ENCODE measurements around the gene ZC3H13. TPM values are rescaled to one million over a fixed set of nuclear protein-coding genes. Genes with fewer than 3 reads are reported as not detected.

Gene ZC3H13
- total RNA-seq, 2 donors from 2014 or later: 58.1 to 62.4 TPM

- H3K9me3 Mint-ChIP-seq: no peaks in the 10 kb centered on the region
- Histone ChIP-seq H3K4me3 (ENCODE audit: low read length) (no peak overlapping the region), H3K9me3 (ENCODE audit: control insufficient read depth, low read length) (no peaks in the 10 kb centered on the region), H3K36me3 (ENCODE audit: control insufficient read depth, insufficient read depth, low read length) (peaks cover 53% of the 10 kb centered on the region), H3K27me3 (ENCODE audit: control insufficient read depth, insufficient read depth, low read length, poor library complexity, severe bottlenecking) (no peaks in the 10 kb centered on the region), H3K27ac (ENCODE audit: low read depth, low read length) (no peak overlapping the region), H3K4me1 (ENCODE audit: control insufficient read depth, insufficient read depth, low read length) (no peaks in the 10 kb centered on the region), H3K9ac (ENCODE audit: extremely low read depth, low read length, poor library complexity, severe bottlenecking) (no peak overlapping the region)
- no peak overlapping the region for H3K27ac Mint-ChIP-seq
- no peaks in the 10 kb centered on the region for H3K27me3 Mint-ChIP-seq (ENCODE audit: insufficient read depth)
- no peak for DNase-seq
- H3K36me3 Mint-ChIP-seq (ENCODE audit: low read depth): peaks cover 39% of the 10 kb centered on the region
- H3K4me3 Mint-ChIP-seq: no peak overlapping the region
- TF ChIP-seq CTCF (conservative IDR thresholded peaks at IDR 0.05): no peak
- 98 to 100% methylated on average over 3 of the region's 4 CpGs for WGBS, 2 experiments (ENCODE audit: insufficient coverage in 1 of 2, insufficient read length in 1 of 2)
- peaks cover 3% of the 10 kb centered on the region for H3K4me1 Mint-ChIP-seq
These were observed 11.1 kb downstream of the ZC3H13 start for GRCh38 chr13:46041419-46041839.

DNA sequence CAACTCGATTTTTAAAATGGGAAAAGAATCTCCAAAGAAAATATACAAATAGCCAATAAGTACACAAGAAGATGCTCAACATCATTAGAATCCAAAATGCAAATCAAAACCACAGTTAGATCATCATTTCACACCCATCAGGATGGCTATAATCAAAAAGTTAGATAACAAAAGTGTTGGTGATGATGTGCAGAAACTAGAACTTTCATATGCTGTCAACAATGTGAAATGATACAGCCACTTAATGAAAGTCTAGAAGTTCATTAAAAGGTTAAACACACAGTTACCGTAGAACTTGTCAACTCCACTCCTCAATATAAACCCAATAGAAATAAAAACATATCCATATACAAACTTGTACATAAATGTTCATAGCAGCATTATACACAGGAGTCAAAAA, 11.8 kb downstream of the ZC3H13 start:
- no peak for DNase-seq
- no peaks in the 10 kb centered on the region for H3K27me3 Mint-ChIP-seq (ENCODE audit: insufficient read depth)
- peaks cover 60% of the 10 kb centered on the region for H3K36me3 ChIP-seq (ENCODE audit: control insufficient read depth, insufficient read depth, low read length)
- no peaks in the 10 kb centered on the region for H3K27me3 ChIP-seq (ENCODE audit: control insufficient read depth, insufficient read depth, low read length, poor library complexity, severe bottlenecking)
- H3K4me1 ChIP-seq (ENCODE audit: control insufficient read depth, insufficient read depth, low read length): no peaks in the 10 kb centered on the region
- 100% methylated on average over 2 of the region's 2 CpGs; no CpG with 5 or more reads in 1 of the 2 experiments for WGBS, 2 experiments (ENCODE audit: insufficient coverage in 1 of 2, insufficient read length in 1 of 2)
- no peak for TF ChIP-seq CTCF (conservative IDR thresholded peaks at IDR 0.05)
- H3K36me3 Mint-ChIP-seq (ENCODE audit: low read depth): peaks cover 45% of the 10 kb centered on the region
- no peaks in the 10 kb centered on the region for H3K9me3 ChIP-seq (ENCODE audit: control insufficient read depth, low read length)
- H3K9ac ChIP-seq (ENCODE audit: extremely low read depth, low read length, poor library complexity, severe bottlenecking): no peak overlapping the region
- H3K9me3 Mint-ChIP-seq: no peaks in the 10 kb centered on the region
- H3K4me1 Mint-ChIP-seq: peaks cover 3% of the 10 kb centered on the region
- no peak overlapping the region for H3K4me3 Mint-ChIP-seq
- H3K27ac Mint-ChIP-seq: no peak overlapping the region
- no peak overlapping the region for H3K27ac ChIP-seq (ENCODE audit: low read depth, low read length)
- no peak overlapping the region for H3K4me3 ChIP-seq (ENCODE audit: low read length)

DNA sequence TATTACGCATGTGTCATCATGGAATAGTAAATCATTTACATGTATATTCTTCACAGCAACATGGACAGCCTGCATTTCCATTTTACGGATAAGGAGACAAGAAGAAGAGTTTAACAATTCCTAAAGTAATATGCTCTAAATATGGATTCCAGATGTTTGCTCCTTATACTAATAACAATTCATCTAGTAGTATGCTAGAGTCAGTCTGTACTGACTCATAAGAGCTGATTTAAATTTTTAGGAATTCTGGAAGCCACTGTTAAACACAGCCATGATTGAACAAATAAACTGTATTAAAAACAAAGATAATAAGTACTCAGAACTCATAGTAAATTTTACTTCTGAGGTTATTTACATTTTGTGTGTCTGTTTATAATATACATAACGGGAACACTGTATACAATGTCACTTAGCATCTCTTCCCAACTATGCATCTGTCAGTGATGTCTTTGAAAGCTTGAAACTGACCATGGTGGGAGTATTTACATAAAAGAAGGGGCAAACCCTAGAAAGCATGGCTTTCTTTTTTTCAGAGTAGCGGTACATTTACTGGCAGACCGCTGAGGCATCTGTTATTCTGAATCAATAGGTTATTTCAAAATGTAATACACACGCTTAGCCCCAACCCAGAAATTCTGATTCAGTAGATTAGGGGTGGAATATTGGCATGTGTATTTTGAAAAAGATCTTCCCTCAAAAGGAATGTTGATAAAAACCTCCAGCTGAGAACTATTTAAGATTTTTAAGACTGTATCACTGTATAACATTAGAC, 12.9 kb downstream of the ZC3H13 start:
- Mint-ChIP-seq H3K9me3 (no peaks in the 10 kb centered on the region), H3K4me3 (no peak overlapping the region), H3K4me1 (peaks cover 8% of the 10 kb centered on the region), H3K36me3 (ENCODE audit: low read depth) (peaks cover 46% of the 10 kb centered on the region), H3K27ac (no peak overlapping the region), H3K27me3 (ENCODE audit: insufficient read depth) (no peaks in the 10 kb centered on the region)
- TF ChIP-seq CTCF (conservative IDR thresholded peaks at IDR 0.05): no peak
- H3K9ac ChIP-seq (ENCODE audit: extremely low read depth, low read length, poor library complexity, severe bottlenecking): no peak overlapping the region
- peaks cover 58% of the 10 kb centered on the region for H3K36me3 ChIP-seq (ENCODE audit: control insufficient read depth, insufficient read depth, low read length)
- H3K4me3 ChIP-seq (ENCODE audit: low read length): no peak overlapping the region
- WGBS, 2 experiments (ENCODE audit: insufficient coverage in 1 of 2, insufficient read length in 1 of 2): 92% methylated on average over 6 of the region's 6 CpGs; no CpG with 5 or more reads in 1 of the 2 experiments
- no peaks in the 10 kb centered on the region for H3K27me3 ChIP-seq (ENCODE audit: control insufficient read depth, insufficient read depth, low read length, poor library complexity, severe bottlenecking)
- no peaks in the 10 kb centered on the region for H3K4me1 ChIP-seq (ENCODE audit: control insufficient read depth, insufficient read depth, low read length)
- H3K27ac ChIP-seq (ENCODE audit: low read depth, low read length): no peak overlapping the region
- no peaks in the 10 kb centered on the region for H3K9me3 ChIP-seq (ENCODE audit: control insufficient read depth, low read length)
- DNase-seq: no peak
